ENCODE measurements around the gene ANKRD33B. TPM values are rescaled to one million over a fixed set of nuclear protein-coding genes. Genes with fewer than 3 reads are reported as not detected.

Gene ANKRD33B
- polyA plus RNA-seq, 1 experiment = 4.8 TPM

DNA sequence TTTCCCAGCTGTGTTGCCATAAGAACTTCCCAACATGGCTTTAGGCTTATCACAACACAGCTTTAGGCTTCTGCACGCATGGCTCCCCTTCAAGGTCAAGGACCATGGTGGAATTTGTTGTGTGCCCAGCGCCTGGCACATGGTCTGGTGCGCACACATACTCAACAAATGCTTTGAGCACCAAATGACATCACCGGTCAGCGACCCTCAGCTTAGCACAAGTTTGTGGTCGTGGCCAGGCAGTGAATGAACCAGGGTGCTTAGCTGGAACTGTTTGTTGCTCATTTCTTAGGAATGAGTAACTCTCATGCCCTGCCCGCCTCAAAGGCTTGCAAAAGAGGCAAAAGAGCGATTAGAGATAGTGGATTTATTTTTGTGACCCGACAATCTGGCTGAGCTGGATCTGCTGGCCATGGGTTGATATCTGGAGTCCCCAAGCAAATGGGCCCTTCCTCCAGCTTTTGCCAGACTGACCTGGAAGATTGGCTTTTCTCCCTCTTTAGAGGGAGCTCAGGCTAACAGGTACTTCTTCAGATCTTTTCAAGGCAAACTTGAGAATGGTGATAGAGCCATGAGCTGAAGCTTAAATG, 138.3 kb downstream of the ANKRD33B start:
- no peaks in the 10 kb centered on the region for H3K27me3 ChIP-seq (ENCODE audit: control insufficient read depth, insufficient read depth, low read length)
- peak; percentile 92 for DNase-seq (ENCODE audit: low read depth, low spot score)
- peak overlapping the region; percentile 98 for H3K27ac ChIP-seq (ENCODE audit: low read depth, low read length)
- TF ChIP-seq, protein P1, sequence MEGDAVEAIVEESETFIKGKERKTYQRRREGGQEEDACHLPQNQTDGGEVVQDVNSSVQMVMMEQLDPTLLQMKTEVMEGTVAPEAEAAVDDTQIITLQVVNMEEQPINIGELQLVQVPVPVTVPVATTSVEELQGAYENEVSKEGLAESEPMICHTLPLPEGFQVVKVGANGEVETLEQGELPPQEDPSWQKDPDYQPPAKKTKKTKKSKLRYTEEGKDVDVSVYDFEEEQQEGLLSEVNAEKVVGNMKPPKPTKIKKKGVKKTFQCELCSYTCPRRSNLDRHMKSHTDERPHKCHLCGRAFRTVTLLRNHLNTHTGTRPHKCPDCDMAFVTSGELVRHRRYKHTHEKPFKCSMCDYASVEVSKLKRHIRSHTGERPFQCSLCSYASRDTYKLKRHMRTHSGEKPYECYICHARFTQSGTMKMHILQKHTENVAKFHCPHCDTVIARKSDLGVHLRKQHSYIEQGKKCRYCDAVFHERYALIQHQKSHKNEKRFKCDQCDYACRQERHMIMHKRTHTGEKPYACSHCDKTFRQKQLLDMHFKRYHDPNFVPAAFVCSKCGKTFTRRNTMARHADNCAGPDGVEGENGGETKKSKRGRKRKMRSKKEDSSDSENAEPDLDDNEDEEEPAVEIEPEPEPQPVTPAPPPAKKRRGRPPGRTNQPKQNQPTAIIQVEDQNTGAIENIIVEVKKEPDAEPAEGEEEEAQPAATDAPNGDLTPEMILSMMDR (IDR thresholded peaks at IDR 0.05; ENCODE audit: low read depth, low read length) = no peak
- no peak overlapping the region for H3K4me3 ChIP-seq (ENCODE audit: low read depth, low read length)
- CTCF ChIA-PET = interaction anchor here (0.6 to 4.2 kb wide), 18 partner anchors 9 to 481 kb away, joined by 3 to 19 read pairs (median 4); no protein-coding TSS in a partner anchor
- POLR2A ChIA-PET = interaction anchor here (0.9 to 1.4 kb wide), 3 partner anchors 10 to 59 kb away, joined by 3 to 10 read pairs (median 8); partner anchors contain the start of gene DAP
- H3K9me3 ChIP-seq (ENCODE audit: control insufficient read depth, insufficient read depth, low read length) = no peaks in the 10 kb centered on the region

DNA sequence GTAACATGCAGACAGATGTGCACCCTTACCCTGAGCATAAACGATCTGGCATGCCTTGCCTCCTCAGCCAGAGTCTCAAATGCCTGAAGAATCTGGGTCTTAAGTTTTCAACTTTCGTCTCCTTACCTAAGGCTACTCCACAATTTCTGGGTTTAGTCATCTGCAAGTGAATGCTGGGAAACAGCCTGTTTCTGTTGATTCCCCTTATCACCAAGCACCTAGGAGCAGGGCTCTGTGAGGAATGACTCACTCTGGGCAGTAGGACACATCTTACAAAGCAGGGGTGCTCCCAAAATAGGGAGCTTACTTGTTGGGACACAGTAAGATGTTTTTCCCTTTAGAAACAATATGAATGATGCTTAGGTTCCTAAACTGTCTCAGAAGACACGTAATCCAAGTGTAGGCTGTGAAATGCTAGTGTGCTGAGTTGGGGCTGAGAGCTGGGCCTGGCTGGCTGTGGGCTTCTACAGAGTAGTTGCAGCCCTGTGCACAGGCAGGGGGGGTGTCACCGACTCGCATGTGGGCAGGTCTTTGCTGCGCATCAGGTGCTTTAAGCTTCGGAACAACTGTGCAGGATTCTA, 139.1 kb downstream of the ANKRD33B start:
- ChIA-PET POLR2A (interaction anchor here (1.4 kb wide), 1 partner anchor 21 kb away, joined by 10 read pairs; no protein-coding TSS in a partner anchor), CTCF (interaction anchor here (0.6 to 4.2 kb wide), 14 partner anchors 8 to 480 kb away, joined by 3 to 19 read pairs (median 6); no protein-coding TSS in a partner anchor)
- TF ChIP-seq, protein P1 (IDR thresholded peaks at IDR 0.05; ENCODE audit: low read depth, low read length) = no peak
- Histone ChIP-seq H3K27ac (ENCODE audit: low read depth, low read length) (peak overlapping the region; percentile 98), H3K9me3 (ENCODE audit: control insufficient read depth, insufficient read depth, low read length) (no peaks in the 10 kb centered on the region), H3K4me3 (ENCODE audit: low read depth, low read length) (no peak overlapping the region), H3K27me3 (ENCODE audit: control insufficient read depth, insufficient read depth, low read length) (no peaks in the 10 kb centered on the region)
- no peak for DNase-seq (ENCODE audit: low read depth, low spot score)

DNA sequence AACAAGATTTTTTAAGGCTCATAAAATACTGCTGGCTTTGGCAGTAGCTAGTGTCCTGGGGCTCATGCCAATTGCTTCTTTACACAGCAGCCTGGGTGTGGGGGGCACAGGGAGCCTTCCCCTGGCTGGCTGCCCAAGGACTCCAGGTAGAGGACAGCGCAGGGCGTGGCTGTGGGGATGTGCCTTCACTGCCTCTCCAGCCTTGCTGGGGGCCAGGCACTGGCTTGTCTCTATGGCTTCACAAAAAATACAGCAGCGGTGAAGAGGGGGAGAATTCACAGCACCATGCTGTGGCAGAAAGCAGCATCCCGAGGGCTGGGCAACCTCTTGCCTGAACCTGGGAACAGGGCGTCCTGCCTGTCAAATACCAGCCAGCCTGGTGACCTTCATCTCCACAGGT, 139.8 kb downstream of the ANKRD33B start:
- no peak for DNase-seq (ENCODE audit: low read depth, low spot score)
- Histone ChIP-seq H3K27me3 (ENCODE audit: control insufficient read depth, insufficient read depth, low read length) (no peaks in the 10 kb centered on the region), H3K27ac (ENCODE audit: low read depth, low read length) (peak overlapping the region; percentile 47), H3K9me3 (ENCODE audit: control insufficient read depth, insufficient read depth, low read length) (no peaks in the 10 kb centered on the region), H3K4me3 (ENCODE audit: low read depth, low read length) (no peak overlapping the region)
- CTCF ChIA-PET = interaction anchor here (1.3 to 4.2 kb wide), 3 partner anchors 8 to 479 kb away, joined by 5 to 17 read pairs (median 8); no protein-coding TSS in a partner anchor
- POLR2A ChIA-PET = interaction anchor here (0.6 kb wide), 1 partner anchor 56 kb away, joined by 11 read pairs; no protein-coding TSS in a partner anchor
- TF ChIP-seq, protein P1 (IDR thresholded peaks at IDR 0.05; ENCODE audit: low read depth, low read length) = no peak

DNA sequence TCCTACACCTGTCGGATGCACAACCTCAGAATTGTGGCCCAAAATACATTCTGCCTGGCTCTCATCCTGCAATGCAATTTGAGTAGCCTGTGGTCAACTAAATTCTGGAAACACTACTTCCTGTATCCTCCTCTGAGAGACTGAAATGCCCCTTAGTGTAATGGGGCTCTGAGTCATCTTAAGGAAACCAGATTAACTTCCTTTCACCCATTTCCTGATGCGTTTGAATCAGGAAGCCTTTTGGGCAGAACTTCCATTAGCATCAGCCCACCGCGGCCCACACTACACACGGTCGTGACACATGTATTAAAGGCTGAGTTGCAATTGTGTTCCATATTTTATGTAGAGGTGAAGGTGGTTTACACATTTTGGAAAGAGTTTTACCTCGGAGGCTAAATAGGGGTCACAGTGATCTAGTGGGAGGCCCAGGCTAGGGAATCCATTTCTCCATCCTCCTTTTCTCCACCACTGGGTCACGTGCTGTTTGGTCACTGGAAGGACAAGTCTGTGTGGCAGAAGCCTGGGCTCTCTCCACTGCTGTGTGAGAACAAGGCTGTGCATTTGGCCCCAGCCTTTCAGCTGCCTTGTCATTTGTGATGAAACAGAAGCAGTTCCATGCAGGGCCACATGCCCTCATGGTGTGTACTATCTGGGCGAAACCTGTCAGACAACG, 141.2 kb downstream of the ANKRD33B start:
- peak overlapping the region; percentile 65 for H3K27ac ChIP-seq (ENCODE audit: low read depth, low read length)
- DNase-seq (ENCODE audit: low read depth, low spot score) = peak; percentile 59
- no peak overlapping the region for H3K4me3 ChIP-seq (ENCODE audit: low read depth, low read length)
- POLR2A ChIA-PET = no interaction called here
- no peaks in the 10 kb centered on the region for H3K9me3 ChIP-seq (ENCODE audit: control insufficient read depth, insufficient read depth, low read length)
- CTCF ChIA-PET = interaction anchor here (4.2 kb wide), 1 partner anchor 252 kb away, joined by 17 read pairs; no protein-coding TSS in a partner anchor
- H3K27me3 ChIP-seq (ENCODE audit: control insufficient read depth, insufficient read depth, low read length) = no peaks in the 10 kb centered on the region
- TF ChIP-seq, protein P1 (IDR thresholded peaks at IDR 0.05; ENCODE audit: low read depth, low read length) = no peak

Measured in AG04450 (cell line).